Renal cortical epithelial cell (primary cell): ENCODE data around the gene FITM1. TPM values are rescaled to one million over a fixed set of nuclear protein-coding genes. Genes with fewer than 3 reads are reported as not detected.

Source experiments
- DNase-seq: peaks from one replicate; pipeline ENCODE4 v3.0.0-alpha.2; 2011; ENCODE audit warnings: low read depth
- total RNA-seq: library from RNA; depleted of rRNA; stranded (reverse); fragments of >200 nt; gene quantifications from 2 replicates; pipeline ENCODE4 v1.2.3, GENCODE V29; 2014

FITM1 gene
- 0.25 TPM in 1 of 2 replicates, not detected in the other for total RNA-seq

- peak; percentile 33 for DNase-seq
These were observed at the start of gene FITM1 for GRCh38 chr14:24130380-24130716. Gene FITM1 (plus strand): TSS chr14:24130659. CDS start chr14:24131564, 905 bp downstream.

- no peak for DNase-seq
These were observed 49.3 kb upstream of the FITM1 start for GRCh38 chr14:24080888-24081738.

GRCh38 chr14:24081739-24082211 lies 48.7 kb upstream of the FITM1 start:
- no peak for DNase-seq

- no peak for DNase-seq
These were observed 47.9 kb upstream of the FITM1 start for GRCh38 chr14:24082411-24083080.

GRCh38 chr14:24083462-24083861 lies 47.0 kb upstream of the FITM1 start:
- DNase-seq: no peak

- DNase-seq: no peak
These were observed 46.0 kb upstream of the FITM1 start for GRCh38 chr14:24084440-24084839.

GRCh38 chr14:24085215-24085614 lies 45.2 kb upstream of the FITM1 start:
- DNase-seq: no peak

GRCh38 chr14:24086193-24086955 lies 44.1 kb upstream of the FITM1 start:
- no peak for DNase-seq

GRCh38 chr14:24087004-24087403 lies 43.5 kb upstream of the FITM1 start:
- no peak for DNase-seq

- DNase-seq: no peak
These were observed 42.4 kb upstream of the FITM1 start for GRCh38 chr14:24088095-24088494.

- no peak for DNase-seq
These were observed 40.6 kb upstream of the FITM1 start for GRCh38 chr14:24089890-24090289.

GRCh38 chr14:24092110-24092504 lies 38.4 kb upstream of the FITM1 start:
- DNase-seq: no peak

GRCh38 chr14:24092505-24093206 lies 37.8 kb upstream of the FITM1 start:
- no peak for DNase-seq

GRCh38 chr14:24093207-24093900 lies 37.1 kb upstream of the FITM1 start:
- DNase-seq: no peak

- peak; percentile 74 for DNase-seq
These were observed 36.3 kb upstream of the FITM1 start, which contains the start of gene PCK2 for GRCh38 chr14:24093901-24094840. Gene PCK2 (plus strand): TSS chr14:24094311. CDS start chr14:24094406, 95 bp downstream.

GRCh38 chr14:24094841-24095270 lies 35.6 kb upstream of the FITM1 start:
- no peak for DNase-seq

GRCh38 chr14:24095271-24096068 lies 35.0 kb upstream of the FITM1 start:
- peak; percentile 54 for DNase-seq

GRCh38 chr14:24096545-24097181 lies 33.8 kb upstream of the FITM1 start:
- no peak for DNase-seq
